Gastroesophageal sphincter (tissue), 3 donors: ENCODE data around the gene ATP9A.

ENCODE experiments used
- POLR2A ChIP-seq, 2 donors: fragments of 450-650 bp; IDR thresholded peaks; one replicate each; pipeline ENCODE4 v1.6.1; 2017; ENCODE audit warnings: antibody characterized with exemption in 2 of 2, mild to moderate bottlenecking in 2 of 2, moderate library complexity in 1 of 2
- TF ChIP-seq, protein P1 (sequence below), 4 experiments: fragments of 200-600 bp in 2 of 4; fragments of 450-650 bp in 2 of 4; sonication (generic) in 1 of 4; IDR thresholded peaks; one replicate each; pipeline ENCODE4 v1.5.1; 2017 to 2019; ENCODE audit warnings: antibody characterized with exemption in 4 of 4, mild to moderate bottlenecking in 2 of 4, moderate library complexity in 2 of 4

DNA sequence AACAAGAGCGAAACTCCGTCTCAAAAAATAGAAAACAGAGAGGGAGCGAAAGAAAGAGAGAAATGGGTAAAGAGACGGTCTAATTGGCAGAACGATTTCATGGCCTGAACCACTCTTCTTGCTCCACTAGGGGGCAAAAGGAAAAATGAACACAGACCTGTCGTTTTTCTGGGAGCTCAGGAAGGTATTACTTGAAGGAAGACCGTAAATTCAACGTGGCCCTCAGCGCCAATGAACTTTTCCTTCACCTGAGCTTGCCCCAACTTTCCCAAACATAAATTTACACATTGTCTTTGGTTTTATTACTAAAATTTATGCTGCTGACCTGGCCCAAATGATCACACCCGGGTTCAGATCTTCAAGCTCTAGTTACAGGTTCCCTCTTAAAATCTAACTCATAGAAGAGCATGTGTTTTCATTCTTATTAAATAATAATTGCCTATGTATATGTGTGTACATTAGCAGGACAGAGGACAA, 67.3 kb downstream of the ATP9A start:
- TF ChIP-seq, protein P1, sequence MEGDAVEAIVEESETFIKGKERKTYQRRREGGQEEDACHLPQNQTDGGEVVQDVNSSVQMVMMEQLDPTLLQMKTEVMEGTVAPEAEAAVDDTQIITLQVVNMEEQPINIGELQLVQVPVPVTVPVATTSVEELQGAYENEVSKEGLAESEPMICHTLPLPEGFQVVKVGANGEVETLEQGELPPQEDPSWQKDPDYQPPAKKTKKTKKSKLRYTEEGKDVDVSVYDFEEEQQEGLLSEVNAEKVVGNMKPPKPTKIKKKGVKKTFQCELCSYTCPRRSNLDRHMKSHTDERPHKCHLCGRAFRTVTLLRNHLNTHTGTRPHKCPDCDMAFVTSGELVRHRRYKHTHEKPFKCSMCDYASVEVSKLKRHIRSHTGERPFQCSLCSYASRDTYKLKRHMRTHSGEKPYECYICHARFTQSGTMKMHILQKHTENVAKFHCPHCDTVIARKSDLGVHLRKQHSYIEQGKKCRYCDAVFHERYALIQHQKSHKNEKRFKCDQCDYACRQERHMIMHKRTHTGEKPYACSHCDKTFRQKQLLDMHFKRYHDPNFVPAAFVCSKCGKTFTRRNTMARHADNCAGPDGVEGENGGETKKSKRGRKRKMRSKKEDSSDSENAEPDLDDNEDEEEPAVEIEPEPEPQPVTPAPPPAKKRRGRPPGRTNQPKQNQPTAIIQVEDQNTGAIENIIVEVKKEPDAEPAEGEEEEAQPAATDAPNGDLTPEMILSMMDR (IDR thresholded peaks at IDR 0.05): peak; percentile 52 to 76 (median 72)
- TF ChIP-seq POLR2A (IDR thresholded peaks at IDR 0.05): no peak
